HG03159 (cell line): Measurements from ENCODE around the gene FAM171A2.
"Not testable (repeated sequence)": the region's sequence is repeated elsewhere in the genome, so short reads cannot be mapped to it uniquely, and the experiment has no call there.

Experiments used
- ATAC-seq: cut with Tn5 transposase; IDR thresholded peaks from one replicate; pipeline ENCODE4 v1.9.1; 2021; ENCODE audit warnings: mild to moderate bottlenecking, moderate library complexity; ENCODE audit not compliant: unreplicated experiment

FAM171A2 gene

GRCh38 chr17:44384281-44384822, 20.7 kb upstream of the FAM171A2 start:
- no peak for ATAC-seq

- no peak for ATAC-seq
Observed at GRCh38 chr17:44383861-44384260, 20.2 kb upstream of the FAM171A2 start.

- no peak for ATAC-seq
Observed at GRCh38 chr17:44383363-44383762, 19.7 kb upstream of the FAM171A2 start.

GRCh38 chr17:44382917-44383316, 19.3 kb upstream of the FAM171A2 start:
- no peak for ATAC-seq

GRCh38 chr17:44381810-44382305, 18.2 kb upstream of the FAM171A2 start:
- ATAC-seq, result no peak

- no peak for ATAC-seq
Observed at GRCh38 chr17:44380767-44381166, 17.1 kb upstream of the FAM171A2 start.

GRCh38 chr17:44379887-44380286, 16.2 kb upstream of the FAM171A2 start:
- ATAC-seq, result no peak

- ATAC-seq, result no peak
Observed at GRCh38 chr17:44378171-44378705, 14.6 kb upstream of the FAM171A2 start.

GRCh38 chr17:44376779-44377178, 13.1 kb upstream of the FAM171A2 start:
- ATAC-seq, result no peak

- ATAC-seq, result no peak
Observed at GRCh38 chr17:44376124-44376523, 12.5 kb upstream of the FAM171A2 start.

- ATAC-seq, result no peak
Observed at GRCh38 chr17:44375196-44376017, 11.8 kb upstream of the FAM171A2 start.

- ATAC-seq, result no peak
Observed at GRCh38 chr17:44374306-44375195, 10.9 kb upstream of the FAM171A2 start.

- no peak for ATAC-seq
Observed at GRCh38 chr17:44372036-44372435, 8.4 kb upstream of the FAM171A2 start.

- ATAC-seq, result not testable (repeated sequence)
Observed at GRCh38 chr17:44369414-44370023, 5.9 kb upstream of the FAM171A2 start.

GRCh38 chr17:44368391-44369243, 5.0 kb upstream of the FAM171A2 start:
- ATAC-seq, result not testable (repeated sequence)

- ATAC-seq, result no peak
Observed at GRCh38 chr17:44367231-44367979, 3.8 kb upstream of the FAM171A2 start.

- not testable (repeated sequence) for ATAC-seq
Observed at GRCh38 chr17:44365051-44365450, 1.4 kb upstream of the FAM171A2 start.

GRCh38 chr17:44362949-44363612, 572 bp downstream of the FAM171A2 start:
- ATAC-seq, result no peak
